HG03095 (cell line): Measurements from ENCODE around the gene ARID4A.
"Not testable (repeated sequence)": the region's sequence is repeated elsewhere in the genome, so short reads cannot be mapped to it uniquely, and the experiment has no call there.

ENCODE experiments used
- ATAC-seq: cut with Tn5 transposase; IDR thresholded peaks from one replicate; pipeline ENCODE4 v1.9.1; 2021; ENCODE audit warnings: moderate library complexity; ENCODE audit not compliant: unreplicated experiment

Gene ARID4A, protein sequence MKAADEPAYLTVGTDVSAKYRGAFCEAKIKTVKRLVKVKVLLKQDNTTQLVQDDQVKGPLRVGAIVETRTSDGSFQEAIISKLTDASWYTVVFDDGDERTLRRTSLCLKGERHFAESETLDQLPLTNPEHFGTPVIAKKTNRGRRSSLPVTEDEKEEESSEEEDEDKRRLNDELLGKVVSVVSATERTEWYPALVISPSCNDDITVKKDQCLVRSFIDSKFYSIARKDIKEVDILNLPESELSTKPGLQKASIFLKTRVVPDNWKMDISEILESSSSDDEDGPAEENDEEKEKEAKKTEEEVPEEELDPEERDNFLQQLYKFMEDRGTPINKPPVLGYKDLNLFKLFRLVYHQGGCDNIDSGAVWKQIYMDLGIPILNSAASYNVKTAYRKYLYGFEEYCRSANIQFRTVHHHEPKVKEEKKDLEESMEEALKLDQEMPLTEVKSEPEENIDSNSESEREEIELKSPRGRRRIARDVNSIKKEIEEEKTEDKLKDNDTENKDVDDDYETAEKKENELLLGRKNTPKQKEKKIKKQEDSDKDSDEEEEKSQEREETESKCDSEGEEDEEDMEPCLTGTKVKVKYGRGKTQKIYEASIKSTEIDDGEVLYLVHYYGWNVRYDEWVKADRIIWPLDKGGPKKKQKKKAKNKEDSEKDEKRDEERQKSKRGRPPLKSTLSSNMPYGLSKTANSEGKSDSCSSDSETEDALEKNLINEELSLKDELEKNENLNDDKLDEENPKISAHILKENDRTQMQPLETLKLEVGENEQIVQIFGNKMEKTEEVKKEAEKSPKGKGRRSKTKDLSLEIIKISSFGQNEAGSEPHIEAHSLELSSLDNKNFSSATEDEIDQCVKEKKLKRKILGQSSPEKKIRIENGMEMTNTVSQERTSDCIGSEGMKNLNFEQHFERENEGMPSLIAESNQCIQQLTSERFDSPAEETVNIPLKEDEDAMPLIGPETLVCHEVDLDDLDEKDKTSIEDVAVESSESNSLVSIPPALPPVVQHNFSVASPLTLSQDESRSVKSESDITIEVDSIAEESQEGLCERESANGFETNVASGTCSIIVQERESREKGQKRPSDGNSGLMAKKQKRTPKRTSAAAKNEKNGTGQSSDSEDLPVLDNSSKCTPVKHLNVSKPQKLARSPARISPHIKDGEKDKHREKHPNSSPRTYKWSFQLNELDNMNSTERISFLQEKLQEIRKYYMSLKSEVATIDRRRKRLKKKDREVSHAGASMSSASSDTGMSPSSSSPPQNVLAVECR

DNA sequence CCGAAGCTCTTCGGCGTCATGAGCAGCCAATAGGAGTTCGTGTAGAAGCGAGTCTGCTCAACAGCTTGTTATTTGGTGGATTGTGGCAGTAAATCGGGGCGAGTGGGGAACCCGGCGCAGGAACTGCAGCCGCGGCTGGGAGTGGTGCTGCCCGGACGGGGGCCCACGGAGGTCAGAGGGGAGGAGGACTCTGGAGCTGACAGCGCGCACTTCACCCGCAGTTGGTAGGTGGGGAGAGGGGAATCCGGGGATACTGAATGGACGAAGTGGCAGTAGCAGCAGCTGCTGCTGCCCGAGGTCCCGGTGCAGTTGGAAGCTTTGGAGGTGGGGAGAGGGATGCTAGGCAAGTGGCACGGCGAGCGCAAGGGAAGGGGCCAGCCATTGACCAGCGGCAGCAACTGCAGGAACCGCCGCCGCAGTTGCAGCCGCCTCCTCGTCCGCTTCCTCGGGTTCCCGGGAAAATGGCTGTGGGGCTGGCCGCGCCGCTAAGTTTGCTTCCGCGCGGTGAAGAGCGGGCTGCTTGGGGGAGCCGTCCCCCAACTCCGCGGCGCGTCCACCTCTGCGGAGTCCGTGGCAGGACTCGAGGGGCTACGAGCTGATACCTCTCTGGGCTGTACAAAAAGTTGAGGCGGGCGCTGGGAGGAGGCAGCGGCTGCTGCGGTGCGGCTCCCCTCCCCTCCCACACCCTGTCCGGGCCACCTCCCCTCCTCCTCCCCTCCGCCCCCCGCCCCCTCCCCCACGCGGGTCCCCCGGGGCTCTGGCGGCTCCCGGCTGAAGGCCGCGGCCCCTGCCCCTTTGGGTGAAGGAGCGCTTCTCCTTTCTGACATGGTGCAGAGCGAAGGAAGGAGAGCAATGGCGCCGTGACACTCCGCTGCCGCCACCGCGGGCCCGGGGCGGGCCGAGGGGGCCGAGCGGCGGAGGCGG is at the start of gene ARID4A:
Gene ARID4A, plus strand, starts transcription at position 79 of the 924 bp plus-strand sequence. CDS start 1,300 bp downstream, outside the sequence.
- peak; percentile 8 for ATAC-seq

DNA sequence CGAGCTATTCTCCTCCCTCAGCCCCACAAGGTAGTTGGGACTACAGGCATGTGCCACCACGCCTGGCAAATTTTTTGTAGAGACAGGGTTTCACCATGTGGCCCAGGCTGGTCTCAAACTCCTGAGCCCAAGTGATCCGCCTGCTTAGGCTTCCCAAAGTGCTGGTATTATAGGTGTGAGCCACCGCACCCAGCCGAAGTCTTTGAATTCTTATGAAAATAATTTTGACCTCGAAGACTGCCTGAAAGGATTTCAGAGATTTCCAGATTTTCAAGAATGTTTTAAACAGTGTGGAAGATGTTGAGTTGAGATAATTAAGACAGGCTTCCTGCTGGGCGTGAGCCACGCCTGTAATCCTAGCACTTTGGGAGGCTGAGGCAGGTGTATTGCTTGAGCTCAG is 48.7 kb upstream of the ARID4A start:
- ATAC-seq: no peak

DNA sequence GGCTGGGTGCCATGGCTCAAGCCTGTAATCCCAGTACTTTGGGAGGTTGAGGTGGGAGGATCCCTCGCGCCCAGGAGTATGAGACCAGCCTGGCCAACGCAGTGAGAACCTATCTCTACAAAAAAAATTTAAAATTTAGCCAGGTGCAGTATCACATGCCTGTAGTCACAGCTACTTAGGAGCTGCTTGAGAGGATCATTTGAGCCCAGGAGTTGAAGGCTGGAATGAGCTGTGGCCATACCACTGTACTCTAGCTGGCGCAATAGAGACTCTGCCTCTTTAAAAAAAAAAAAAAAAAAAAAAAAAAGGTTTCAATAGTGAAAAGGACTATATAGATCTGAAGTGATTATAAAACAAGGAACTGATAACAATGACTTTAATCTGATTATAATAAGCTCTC is 40.2 kb upstream of the ARID4A start:
- no peak for ATAC-seq

DNA sequence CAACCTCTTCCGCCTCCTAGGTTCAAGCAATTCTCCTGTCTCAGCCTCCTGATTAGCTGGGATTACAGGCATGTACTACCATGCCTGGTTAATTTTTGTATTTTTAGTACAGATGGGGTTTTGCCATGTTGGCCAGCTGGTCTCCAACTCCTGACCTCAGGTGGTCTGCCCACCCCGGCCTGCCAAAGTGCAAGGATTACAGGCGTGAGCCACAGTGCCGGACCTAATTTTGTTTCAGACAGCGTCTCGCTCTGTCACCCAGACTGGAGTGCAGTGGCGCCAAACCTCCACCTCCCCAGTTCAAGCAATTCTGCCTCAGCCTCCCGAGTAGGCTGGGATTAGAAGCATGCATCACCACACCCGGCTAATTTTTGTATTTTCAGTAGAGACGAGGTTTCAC is 36.4 kb upstream of the ARID4A start:
- ATAC-seq: not testable (repeated sequence)

DNA sequence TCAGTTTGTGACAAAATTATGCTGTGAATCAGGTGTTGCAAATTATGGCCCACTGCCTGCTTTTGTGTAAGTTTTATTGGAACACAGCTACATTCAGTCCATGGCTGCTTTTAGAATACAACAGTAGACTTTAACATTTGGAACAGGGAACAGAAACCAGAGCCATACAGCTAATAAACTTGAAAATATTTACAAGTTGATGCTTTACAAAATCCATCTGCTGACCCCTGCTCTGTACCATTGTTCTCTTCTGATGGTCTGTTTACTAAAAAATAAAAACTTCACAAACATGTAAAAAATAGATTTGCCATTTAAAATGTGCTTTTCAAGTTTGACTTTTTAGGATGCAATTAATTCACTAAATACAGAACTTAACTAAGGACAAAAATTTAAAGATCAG is 33.0 kb upstream of the ARID4A start:
- ATAC-seq: no peak

DNA sequence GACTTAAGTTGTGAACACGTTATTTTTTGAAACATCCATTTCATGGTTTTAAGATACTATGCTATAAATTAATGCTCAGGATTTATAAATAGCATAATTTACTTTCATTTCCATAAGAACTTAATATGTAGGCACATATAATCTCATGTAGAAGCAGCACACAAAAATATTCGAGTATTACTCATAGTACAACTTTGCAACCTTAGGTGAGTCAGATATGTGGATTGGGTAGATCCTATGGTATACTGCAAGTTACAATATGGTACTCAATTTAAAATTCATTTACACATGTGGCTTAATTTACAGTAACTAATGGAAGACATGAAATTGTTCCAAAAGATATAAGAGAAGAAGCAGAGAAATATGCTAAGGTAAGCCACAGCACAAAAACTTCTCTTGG is 27.7 kb upstream of the ARID4A start:
- no peak for ATAC-seq

DNA sequence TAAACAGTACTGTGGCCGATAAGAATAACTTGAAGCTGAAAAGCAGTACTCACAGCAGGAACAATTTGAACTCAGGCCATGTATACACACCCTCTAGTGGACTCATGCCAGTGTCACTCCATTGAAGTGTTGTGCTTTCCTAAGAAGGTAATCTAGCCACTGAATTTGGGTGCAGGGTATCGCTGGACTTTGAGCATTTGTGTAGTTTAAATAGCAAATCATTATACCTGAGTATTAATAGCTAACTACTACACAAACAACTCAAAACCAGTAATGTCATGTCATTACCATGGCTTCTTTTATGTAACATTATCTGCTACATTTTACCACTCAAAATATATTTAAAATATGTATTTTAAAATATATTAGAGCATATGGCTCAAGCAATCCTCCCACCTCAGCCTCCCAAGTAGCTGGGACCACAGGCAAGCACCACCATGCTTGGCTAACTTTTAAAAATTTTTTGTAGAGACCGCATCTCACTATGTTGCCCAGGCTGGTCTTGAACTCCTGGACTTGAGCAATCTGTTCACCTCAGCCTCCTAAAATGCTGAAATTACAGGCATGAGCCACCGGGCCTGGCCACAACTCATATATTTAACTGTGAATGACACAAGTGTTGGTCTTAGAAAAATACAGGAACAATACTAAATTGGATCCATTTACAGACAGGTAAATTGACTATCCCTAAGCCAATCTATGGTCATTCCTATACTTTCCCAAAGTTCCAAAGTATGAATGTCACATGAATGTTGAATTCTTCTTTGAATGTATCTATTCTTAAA is 25.6 kb upstream of the ARID4A start:
- no peak for ATAC-seq

DNA sequence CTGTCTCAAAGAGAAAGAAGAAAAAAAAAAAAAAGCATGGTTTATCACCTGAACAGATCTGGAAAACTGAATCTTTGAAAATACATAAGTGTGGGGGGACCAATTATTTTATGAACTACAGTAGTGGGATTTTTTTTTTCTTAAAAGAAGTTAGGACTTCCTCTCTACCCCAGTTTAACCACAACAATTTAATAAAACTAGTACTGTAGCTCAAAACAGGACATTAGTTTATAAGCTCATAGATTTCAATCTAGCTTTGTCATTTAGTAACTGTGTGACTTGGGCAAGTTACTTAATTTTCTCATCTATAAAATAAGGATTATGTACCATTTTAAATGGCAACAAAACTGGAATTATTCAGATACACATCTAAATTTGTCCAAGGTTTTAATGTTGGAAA is 23.5 kb upstream of the ARID4A start:
- ATAC-seq: no peak

DNA sequence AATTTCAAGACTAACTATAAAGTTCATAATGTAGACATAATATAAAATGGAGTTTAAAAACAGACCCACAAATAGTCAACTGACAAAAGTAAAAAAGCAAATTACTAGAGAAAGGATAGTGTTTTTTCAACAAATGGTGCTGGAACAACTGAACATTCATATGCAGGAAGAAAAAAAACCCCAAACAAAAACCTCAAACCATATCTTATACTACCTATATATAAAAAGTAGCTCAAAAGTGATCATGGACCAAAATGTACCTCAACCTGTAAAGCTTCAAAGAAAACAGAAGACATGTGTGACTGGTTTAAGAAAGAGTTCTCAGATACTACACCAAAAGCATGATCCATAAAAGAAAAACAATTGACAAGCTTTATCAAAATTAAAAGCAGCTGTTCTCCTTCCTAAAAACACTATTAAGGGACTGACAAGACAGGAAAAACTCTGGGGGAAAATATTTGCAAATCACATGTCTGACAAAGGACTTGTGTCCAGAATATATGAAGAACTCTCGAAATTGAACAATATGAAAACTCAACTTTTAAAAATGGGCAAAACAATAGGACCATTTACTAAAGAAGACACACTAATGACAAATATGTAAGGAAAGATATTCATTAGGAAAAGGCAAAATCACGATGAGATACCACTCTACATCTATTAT is 22.7 kb upstream of the ARID4A start:
- no peak for ATAC-seq

DNA sequence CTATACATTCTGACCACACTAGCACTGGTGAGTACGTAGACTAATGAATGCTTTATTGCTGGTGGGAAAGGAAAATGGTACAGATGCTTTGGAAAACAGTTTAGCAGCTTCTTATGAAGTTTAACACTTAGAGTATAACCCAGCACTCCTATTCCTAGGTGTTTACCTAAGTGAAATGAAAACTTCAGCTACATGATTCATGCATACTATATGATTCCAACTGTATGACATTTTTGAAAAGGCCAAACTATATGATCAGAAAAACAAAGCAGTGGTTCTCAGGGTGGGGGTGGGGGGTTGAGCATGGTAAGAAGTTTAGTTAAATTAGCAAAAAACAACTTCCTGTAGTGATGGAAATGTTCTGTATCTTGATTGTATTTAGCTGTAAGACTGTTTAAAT is 22.1 kb upstream of the ARID4A start:
- ATAC-seq: no peak

DNA sequence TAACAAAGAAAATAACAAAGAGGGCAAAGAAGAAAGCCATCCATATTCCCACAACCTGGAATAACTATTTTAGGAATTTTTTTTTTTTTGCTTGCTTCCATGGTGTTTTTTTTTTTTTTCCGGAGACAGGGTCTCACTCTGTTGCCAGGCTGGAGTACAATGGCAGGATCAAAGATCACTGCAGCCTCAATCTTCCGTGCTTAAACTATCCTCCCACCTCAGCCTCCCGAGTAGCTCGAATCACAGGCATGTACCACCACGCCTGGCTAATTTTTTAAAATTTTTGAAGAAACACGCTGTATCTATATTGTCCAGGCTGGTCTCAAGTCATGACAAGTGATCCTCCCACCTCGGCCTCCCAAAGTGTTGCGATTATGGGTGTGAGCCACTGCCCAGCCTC is 20.2 kb upstream of the ARID4A start:
- no peak for ATAC-seq

DNA sequence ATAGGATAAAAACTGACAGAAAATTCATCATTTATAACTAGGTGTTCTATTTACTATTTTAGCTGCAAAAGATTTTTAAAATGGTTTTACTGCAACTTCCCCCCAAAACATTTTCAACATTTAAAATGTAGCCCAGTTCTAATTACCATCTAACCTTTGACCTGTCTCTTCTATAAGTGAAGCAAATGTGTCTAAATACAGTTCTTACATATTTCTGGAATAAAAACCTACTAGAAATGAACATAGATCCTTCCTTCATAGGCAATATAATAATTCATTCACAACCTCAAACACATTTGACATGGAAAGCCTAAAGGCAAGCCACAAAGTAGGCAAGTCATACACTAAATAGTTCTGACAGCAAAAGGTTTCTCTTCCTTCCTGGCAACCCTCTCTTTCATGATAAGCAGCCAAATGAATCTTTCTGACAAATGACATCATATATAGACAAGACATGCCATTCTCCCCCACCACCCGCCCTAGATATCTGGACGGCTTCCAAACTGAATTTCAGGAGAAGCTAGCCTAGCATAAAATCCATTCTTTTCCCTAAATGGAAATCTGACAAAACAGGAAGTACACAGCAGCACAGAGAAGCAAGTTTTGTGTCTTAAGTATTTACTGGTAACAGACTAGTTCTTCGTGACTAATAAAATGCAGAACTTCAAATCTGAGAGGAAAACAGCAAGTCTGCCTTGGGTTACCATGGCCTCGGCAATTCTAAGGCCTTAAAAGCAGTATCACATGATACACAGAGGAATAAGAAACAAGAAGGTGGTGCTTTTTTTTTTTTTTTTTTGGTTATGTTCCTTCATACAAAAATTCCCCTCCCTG is 17.2 kb upstream of the ARID4A start:
- peak; percentile 58 for ATAC-seq

DNA sequence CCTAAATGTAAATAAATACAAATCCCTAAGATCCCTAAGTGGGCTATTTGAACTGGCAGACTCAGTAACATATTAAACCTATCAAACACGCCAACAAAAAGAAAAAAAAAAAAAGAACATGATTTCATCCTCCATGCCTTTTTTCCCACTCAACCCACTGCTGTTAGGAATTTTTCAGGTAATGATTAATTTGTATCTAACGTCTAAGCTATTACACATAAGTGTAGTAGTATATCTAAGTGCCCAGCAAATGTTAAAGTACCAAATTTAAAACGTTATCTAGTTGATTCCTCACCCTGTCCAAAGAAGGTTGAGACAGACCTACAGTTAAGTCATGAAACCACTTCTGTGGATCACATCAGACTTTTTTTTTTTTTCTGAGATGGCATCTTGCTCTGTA is 16.4 kb upstream of the ARID4A start:
- ATAC-seq: no peak

DNA sequence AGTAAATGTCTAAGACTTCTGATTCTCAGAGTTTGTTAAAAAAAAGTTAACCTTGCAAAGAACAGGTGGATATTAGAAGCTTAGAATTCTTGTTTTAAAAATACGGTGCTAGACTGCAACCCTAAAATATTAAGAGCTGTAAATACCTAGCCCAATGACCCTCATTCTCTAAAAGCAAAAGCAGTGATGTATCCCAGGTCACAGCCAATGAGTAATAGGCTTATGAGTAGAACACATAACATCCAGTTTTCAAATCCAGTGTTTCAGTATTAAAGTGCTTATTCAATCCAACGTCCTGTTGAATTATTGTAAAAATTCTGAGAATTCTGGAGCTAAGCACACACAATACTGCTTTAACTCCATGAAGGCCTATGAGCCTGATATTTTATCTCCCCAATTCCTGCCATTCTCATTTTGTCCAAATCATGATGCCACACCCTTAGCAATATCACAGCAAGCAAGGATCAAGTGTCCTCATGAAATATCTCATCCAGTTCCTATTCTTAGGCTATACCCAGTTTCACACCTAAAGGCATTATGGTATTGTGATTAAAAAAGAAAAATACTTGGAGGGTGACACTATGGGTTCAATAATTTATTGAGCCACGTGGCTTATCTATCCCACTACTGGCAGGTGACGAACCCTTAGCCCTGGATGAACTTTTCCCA is 15.3 kb upstream of the ARID4A start:
- no peak for ATAC-seq

DNA sequence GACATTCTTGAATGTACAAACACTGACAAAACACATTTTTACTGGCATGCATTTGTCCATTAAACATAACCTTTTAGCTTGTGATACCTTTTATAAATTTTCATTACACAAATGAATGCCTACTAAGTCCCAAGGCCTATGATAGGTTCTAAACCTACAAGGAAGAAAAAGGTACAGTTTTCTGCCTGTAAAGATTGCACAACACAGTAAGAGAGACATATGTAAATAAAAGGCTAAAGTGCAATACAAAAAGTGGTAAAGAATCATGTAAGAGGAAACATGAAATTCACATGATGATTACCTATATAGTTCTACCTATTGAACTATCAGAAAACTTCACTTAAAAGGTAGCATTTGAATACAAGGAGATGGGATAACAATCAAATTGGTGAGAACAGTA is 14.6 kb upstream of the ARID4A start:
- no peak for ATAC-seq

DNA sequence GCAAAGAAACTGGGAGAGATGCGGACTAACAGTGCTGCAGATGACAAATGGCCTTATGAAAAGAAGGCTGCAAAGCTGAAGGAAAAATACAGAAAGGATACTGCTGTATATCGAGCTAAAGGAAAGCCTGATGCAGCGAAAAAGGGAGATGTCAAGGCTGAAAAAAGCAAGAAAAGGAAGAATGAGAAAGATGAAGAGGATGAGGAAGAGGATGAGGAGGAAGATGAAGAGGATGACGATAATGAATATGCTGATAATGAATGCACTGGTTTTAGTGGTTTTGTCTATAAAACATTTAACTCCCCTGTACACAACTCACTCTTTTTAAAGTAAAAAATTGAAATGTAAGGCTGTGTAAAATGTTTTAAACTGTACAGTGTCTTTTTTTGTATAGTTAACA is 13.2 kb upstream of the ARID4A start:
- ATAC-seq: no peak

DNA sequence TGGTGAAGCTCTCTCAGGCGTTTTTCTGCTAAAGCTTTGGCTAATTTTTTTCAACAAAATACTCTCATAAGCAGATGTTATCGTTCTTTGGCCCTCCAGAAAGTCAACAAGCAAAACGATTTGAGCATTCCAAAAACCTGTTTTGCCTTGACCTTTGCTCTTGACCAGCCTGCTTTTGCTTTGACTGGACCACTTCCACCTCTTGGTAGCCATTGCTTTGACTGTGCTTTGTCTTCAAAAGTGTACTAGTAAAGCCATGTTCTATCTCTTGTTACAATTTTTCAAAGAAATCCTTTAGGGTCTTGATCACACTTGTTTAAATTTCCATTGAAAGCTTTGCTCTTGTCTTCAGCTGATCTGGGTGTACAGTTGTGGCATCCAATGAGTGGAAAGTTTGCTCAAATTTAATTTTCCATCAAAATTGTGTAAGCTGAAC is 10.7 kb upstream of the ARID4A start:
- ATAC-seq: no peak
